GM21737 (cell line): ENCODE results near the gene AGXT2.

Experiments
- ATAC-seq: cut with Tn5 transposase; IDR thresholded peaks from one replicate; pipeline ENCODE4 v1.9.1; 2021; ENCODE audit warnings: mild to moderate bottlenecking, moderate library complexity; ENCODE audit not compliant: unreplicated experiment

The AGXT2 gene

DNA sequence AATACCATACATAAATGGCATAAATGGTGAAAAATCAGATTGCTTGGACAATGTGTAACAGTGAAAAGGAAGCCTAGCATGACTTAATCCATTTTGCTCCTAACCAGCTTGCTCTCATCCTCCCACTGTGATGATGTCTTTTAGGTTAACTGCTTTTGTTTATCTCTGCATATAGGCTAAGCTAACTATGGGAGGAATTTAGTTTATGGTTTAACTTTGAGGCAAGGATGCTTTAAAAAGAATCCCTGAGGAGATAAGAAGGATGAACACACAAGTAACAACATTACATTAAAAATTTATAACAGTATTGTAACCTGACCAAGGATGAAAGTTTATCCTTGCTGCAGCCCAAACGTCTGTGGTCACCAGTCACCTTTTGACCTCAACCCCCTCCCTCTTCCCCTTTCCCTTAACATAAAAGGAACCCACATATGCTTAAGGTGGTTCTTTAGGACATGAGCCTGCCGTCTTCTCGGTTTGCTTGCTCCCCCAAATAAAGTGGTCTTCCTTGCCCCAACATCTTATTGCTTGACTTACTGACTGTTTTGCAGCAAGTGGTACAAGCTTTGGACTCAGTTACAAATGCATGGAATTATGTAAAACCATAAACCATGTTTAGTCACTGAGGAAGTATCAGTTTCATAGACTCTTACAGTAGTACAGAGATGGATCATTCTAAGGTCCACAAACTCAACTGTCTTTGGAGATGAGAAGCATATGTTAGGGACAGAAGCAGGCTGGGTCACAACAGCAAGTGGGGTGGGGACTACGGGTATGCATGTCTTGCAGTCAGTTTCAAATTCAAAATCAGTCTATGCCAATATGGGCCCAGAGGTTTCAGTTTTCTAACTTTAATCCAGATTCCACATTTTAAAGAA lies 31.3 kb downstream of the AGXT2 start:
- ATAC-seq: peak; percentile 85

DNA sequence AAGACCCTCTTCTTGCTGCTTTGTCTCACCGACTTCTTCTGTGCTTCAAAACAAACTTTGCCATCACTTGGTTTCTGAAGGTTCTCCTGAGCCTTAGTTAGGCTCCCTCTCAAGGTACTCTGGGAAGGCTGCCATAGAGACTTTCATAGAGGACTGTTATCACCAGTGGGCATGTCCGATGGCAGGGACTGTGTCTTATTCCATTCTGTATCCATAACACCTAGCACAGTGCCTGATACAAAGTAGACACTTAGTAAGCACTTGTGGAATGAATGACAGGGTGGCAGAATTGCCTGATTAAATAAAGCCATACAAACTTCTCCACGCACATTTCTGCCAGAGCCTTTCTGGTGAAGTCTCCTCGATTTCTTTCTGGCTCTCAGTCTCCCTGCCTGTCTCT lies 32.7 kb downstream of the AGXT2 start:
- ATAC-seq: no peak

- no peak for ATAC-seq
Observed at GRCh38 chr5:35012796-35013195, 35.0 kb downstream of the AGXT2 start.

DNA sequence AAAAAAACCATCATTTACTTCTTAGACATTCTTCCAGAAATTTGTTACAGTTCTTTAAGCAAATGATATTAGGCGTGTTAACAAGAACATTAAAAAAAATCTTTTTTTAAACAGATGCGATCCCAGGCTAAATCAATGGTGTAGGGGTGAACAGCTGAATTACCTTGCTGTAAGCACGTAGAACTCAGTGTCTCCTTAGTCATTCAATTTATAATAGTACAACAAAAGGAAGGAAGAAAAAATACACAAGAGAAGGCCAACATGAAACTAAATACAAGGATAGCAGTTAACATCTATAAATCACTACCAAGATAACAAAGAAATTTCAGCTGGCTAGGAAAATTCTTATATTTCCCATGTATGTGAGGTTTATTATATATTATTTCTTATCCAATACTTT lies 35.4 kb downstream of the AGXT2 start:
- no peak for ATAC-seq

DNA sequence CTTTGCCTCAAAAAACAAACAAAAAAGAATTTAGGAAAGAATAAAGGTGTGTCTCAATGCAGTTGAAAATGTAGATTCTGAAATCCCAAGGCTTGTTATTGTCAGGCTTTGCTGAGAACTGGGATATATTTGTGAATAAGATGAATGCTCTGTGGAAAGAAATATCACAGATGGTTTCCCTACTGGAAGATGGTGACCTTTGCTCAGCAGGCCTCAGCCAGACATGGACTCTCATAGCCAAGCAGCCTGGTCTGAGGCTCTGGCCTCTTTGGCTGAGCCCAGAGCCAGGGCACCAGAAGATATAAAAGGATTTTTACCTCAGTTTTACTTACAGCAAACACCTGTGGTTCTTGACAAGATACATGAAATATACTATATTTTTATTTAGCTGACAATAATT lies 37.1 kb downstream of the AGXT2 start:
- no peak for ATAC-seq

DNA sequence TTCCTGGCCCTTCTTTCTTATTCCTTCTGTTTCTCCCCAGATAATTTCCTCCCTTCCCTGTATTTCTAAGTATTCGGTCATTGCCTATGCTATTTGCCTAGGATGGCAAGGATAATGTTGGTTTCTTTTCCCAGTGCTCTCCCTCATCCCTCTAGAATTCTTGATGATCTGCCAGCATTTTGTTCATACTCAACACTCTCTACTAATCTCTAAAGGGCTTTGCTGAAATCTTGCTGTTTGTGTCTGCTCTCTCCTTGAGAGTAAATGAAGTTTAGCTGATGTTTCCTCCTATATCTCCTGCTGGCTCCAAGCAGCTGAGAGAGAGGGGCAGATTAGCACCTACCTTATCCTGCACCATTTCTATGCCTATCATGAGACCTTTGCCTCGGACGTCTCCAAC lies 38.1 kb downstream of the AGXT2 start:
- ATAC-seq: no peak

- ATAC-seq: no peak
Observed at GRCh38 chr5:35009019-35009418, 38.7 kb downstream of the AGXT2 start.

- ATAC-seq: no peak
Observed at GRCh38 chr5:35004771-35005170, 43.0 kb downstream of the AGXT2 start.

DNA sequence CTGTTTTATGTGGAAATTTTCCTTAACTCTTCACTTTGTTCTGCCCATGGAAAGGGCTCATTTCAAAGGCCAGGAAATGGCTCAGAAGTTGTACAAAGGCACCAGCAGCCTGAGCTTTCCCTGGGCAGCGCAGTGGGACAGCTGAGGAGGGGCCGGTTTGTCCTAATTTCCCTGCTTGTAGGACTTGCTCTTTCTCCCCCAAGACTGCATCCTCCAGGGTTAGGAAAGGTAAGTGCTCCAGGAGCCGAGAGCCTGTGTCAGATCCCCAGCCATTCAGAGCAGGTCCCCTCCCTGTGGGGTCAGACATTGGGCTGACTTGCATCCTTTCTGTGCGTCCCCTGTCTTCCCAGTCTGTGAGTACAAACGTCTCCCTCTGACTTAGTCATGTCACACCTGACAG lies 43.5 kb downstream of the AGXT2 start:
- no peak for ATAC-seq

DNA sequence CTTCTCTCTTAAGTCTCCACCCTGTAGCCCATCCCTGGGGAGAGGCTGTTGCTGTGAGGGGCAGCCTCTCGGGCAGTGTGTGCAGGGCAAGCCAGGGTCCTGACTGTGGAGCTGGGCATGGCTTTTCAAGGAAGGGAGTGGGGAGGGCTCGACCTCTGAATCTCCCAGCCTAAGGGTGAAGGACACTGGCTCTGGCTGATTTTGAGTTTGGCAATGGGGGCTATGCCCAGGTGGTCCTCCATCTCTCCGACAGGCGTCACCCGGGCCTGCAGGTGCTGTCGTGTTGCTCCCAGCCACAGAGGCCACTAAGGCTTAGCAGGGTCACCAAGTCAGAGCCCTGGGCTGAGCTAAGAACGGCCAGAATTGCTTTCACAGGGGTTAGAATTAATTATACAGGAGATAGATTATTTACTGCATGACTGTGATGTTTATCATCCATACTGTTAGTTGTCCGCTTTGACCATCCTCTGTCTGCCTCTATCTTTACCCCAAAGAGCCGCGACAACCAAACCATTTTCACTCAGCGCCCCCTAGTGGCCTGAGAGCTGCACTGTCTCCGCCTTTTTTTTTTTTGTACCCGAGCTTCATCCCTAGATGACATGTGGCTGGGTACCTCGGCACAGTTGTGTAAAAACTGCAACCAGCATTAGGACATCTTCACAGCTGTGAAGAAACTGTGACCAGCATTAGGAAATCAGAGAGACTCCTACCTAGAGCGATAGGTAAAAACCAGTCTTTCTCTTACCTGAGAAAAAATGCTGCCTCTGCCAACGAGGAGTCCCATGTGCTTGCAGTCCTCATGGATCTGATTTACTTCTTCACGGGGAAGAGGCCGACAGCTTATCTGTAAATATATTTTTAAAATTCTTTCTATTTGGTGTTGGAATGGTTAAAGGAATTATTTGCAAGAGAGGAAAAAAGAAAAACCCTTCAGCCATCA lies 44.5 kb downstream of the AGXT2 start:
- ATAC-seq: peak; percentile 68

DNA sequence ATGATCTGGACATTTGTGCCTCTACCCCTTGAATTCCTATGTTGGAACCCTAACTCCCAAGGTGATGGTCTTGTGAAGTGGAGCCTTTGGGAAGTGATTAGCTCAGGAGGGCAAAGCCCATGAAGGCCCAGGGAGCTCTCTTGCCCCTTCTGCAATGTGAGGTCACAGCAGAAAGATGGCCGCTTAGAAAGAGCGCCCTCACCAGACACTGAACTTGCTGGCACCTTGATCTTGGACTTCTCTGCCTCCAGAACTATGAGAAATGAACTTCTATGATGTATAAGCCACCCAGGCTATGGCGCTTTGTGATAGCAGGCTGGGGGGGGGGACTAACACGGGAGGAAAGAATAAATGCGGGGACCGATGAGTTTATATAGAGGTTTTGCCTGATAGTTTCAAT lies 45.3 kb downstream of the AGXT2 start:
- ATAC-seq: no peak

DNA sequence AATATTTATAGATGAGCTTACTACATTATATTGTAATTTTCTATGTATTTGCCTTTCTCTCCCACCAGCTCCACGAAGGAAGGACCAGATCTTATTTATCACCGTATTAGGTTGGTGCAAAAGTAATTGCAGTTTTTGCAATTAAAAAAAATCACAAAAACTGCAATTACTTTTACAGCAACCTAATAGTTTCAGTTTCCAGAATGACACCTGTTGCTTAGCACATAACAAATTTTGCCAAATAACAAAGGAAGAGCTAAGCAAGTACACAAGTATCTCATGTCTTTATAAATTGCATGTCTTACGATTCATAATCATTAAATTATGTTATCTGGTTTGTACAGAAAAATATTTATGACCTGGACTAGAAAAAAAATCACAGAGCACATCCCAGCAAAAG lies 45.9 kb downstream of the AGXT2 start:
- ATAC-seq: no peak

DNA sequence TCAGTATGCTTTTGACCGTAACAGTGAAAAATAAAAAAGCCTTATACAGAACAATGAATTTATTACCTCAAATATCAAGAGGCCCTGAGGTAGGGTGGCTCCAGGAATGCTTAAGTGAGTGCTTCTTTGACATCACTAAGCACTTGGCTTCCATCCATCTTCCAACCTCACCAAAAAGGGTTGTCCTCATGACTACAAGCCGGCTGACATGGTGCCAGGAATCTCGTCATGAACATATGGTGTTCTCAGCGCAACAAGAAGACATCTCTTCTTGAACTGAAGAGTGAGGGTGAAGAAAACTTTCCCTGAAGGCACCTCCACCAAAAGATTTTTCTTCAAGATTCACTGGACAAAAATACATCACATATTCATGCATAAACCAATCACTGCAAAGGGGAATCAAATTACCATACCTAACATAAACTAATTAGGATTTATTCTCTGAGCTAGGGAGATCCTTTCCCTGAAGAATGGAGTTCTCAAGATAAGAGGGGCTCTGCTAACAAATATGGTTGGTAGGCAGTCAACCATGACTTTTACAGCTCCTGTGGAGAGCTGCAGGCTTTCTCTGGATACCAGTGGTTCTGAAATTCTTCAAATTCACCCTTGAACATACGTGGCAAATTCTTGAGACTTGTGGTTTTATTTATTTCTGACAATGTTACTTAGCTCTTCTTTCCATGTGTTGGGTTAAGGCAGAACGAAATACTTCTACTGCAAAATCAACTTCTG lies 49.5 kb downstream of the AGXT2 start:
- no peak for ATAC-seq

GRCh38 chr5:34996261-34996660 lies 51.5 kb downstream of the AGXT2 start:
- no peak for ATAC-seq

DNA sequence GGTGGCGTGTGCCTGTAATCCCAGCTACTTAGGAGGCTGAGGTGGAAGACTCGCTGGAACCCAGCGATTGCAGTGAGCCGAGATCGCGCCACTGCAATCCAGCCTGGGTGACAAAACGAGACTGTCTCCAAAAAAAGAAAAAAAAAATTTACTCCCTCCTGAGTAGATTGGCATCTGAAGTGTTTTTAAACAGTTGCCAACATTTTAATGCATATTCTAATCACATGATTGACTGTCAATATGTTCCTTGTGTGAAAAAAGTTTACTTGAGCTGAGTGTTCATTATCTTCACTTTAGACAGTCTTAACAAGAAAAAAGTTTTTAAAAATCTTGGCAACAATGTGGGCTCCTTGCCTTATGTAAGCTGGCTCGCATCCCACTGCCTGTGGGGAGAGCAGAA lies 53.8 kb downstream of the AGXT2 start:
- no peak for ATAC-seq

DNA sequence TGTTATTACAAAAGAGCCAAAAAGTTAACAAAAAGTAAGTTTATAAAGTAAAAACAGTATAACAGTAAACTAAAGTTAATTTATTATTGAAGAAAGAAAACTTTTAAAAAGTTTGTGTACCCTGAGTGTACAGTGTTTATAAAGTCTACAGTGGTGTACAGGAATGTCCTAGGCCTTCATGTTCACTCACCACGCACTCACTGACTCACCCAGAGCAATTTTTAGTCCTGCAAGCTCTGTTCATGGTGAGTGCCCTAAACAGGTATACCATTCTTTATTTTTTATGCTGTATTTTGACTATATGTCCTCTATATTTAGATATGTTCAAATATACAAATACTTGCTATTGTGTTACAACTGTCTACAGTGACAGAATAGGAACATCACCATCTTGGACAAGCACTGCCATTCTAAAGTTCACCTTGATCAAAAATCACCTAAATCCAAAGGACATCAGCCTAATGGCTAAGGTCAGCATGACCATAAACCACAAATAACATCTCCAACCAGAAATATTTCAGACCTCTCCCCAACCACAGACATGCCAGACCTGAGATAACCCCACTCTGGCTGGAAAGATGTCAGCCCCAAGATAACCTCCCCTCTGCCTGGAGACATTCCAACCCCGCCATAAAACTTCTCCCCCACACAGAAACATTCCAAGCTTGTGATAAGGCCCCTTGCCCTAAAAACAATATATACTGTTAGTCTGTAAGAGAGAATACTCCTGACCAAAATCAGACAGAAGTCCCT lies 56.1 kb downstream of the AGXT2 start:
- ATAC-seq: no peak

DNA sequence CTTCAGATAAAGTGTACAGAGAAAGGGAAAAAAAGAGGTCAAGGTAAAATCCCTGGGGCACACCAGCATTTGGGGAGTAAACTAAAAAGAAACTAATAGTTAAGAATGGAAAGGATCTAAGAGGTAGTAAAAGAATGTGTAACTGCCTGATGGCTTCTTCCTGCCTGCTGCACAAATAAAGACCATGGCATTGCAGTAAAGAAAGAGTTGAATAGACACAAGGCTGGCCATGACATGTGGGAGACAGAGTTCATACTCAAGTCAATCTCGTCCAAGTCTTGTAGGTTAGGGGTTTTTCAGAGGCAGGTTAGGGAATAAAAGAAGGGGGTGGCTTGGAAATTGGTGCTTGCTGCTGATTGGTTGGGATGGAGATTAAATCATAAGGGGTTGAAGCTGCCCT lies 60.8 kb downstream of the AGXT2 start:
- no peak for ATAC-seq

- no peak for ATAC-seq
Observed at GRCh38 chr5:34982823-34983222, 64.9 kb downstream of the AGXT2 start.

DNA sequence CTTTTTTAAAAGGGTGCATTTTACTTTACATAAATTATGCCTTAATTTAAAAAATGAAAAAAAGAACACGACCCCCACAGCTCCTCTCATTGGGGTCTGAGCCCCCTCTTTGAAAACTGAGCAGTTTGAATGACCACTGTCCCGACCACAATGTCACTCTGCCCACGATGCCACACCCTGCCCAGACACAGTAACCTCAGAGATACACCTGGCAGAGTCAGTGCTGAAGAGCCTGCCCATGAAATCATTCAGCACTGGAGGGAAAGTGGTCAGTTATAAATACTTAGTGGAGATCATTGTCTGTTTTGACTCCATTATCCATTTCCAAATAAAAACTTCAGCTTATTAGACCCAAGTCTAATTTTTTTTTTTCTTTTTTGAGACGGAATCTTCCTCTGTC lies 69.1 kb downstream of the AGXT2 start:
- no peak for ATAC-seq

GRCh38 chr5:34977934-34978613 lies 69.7 kb downstream of the AGXT2 start:
- peak; percentile 97 for ATAC-seq
